HEK293T (cell line): ENCODE measurements around the gene PDCD6IP.

ENCODE experiments used
- CTCF ChIA-PET: fragments of 350-600 bp; formaldehyde crosslinking; extraction: SDS; loops from one replicate; lab custom pipeline; 2021; ENCODE audit warnings: antibody characterized with exemption, inconsistent platforms; lab: Yijun Ruan, JAX
- POLR2A ChIA-PET: fragments of 350-600 bp; formaldehyde crosslinking; extraction: SDS; loops from one replicate; lab custom pipeline; 2020; ENCODE audit warnings: antibody characterized with exemption, inconsistent platforms; lab: Yijun Ruan, JAX
- DNase-seq: peaks from one replicate; pipeline ENCODE4 v3.0.0; 2012; ENCODE audit warnings: mixed read lengths; ENCODE audit errors: extremely low spot score
- ARNT ChIP-seq: fragments of 450-650 bp; IDR thresholded peaks from 2 replicates; pipeline ENCODE4 v1.6.1; 2017; ENCODE audit warnings: mild to moderate bottlenecking
- BHLHE40 ChIP-seq: fragments of 450-650 bp; IDR thresholded peaks from 2 replicates; pipeline ENCODE4 v1.6.1; 2016; ENCODE audit warnings: mild to moderate bottlenecking, moderate library complexity, borderline replicate concordance
- CTBP1 ChIP-seq: fragments of 450-650 bp; IDR thresholded peaks from 2 replicates; pipeline ENCODE4 v1.6.1; 2016; ENCODE audit warnings: borderline replicate concordance
- ELF4 ChIP-seq: fragments of 450-650 bp; IDR thresholded peaks from 2 replicates; pipeline ENCODE4 v1.6.1; 2017; ENCODE audit warnings: antibody characterized with exemption
- FOXA1 ChIP-seq: fragments of 450-650 bp; IDR thresholded peaks from 2 replicates; pipeline ENCODE4 v1.6.1; 2016; ENCODE audit warnings: mild to moderate bottlenecking
- FOXK2 ChIP-seq: fragments of 450-650 bp; IDR thresholded peaks from 2 replicates; pipeline ENCODE4 v1.6.1; 2016; ENCODE audit warnings: mild to moderate bottlenecking
- FOXM1 ChIP-seq: fragments of 450-650 bp; IDR thresholded peaks from 2 replicates; pipeline ENCODE4 v1.6.1; 2017; ENCODE audit warnings: mild to moderate bottlenecking, borderline replicate concordance
- HDGF ChIP-seq: fragments of 450-650 bp; IDR thresholded peaks from 2 replicates; pipeline ENCODE4 v1.6.1; 2017; ENCODE audit warnings: antibody characterized with exemption, borderline replicate concordance
- L3MBTL2 ChIP-seq: fragments of 450-650 bp; conservative IDR thresholded peaks from 2 replicates; pipeline ENCODE4 v1.6.1; 2016; ENCODE audit warnings: mild to moderate bottlenecking
- LEF1 ChIP-seq: fragments of 450-650 bp; IDR thresholded peaks from 2 replicates; pipeline ENCODE4 v1.6.1; 2017; ENCODE audit warnings: mild to moderate bottlenecking, borderline replicate concordance
- NFRKB ChIP-seq: fragments of 450-650 bp; IDR thresholded peaks from 2 replicates; pipeline ENCODE4 v1.6.1; 2016; ENCODE audit warnings: mild to moderate bottlenecking, moderate library complexity
- SP1 ChIP-seq: fragments of 450-650 bp; IDR thresholded peaks from 2 replicates; pipeline ENCODE4 v1.6.1; 2017
- SUZ12 ChIP-seq: fragments of 450-650 bp; IDR thresholded peaks from 2 replicates; pipeline ENCODE4 v1.6.1; 2016; ENCODE audit warnings: mild to moderate bottlenecking
- TARDBP ChIP-seq: fragments of 450-650 bp; IDR thresholded peaks from 2 replicates; pipeline ENCODE4 v1.6.1; 2016
- ZNF384 ChIP-seq: fragments of 450-650 bp; IDR thresholded peaks from 2 replicates; pipeline ENCODE4 v1.6.1; 2016
- TF ChIP-seq, protein P1 (sequence below): fragments of 450-650 bp; IDR thresholded peaks from 2 replicates; pipeline ENCODE4 v1.6.1; 2016

PDCD6IP gene

DNA sequence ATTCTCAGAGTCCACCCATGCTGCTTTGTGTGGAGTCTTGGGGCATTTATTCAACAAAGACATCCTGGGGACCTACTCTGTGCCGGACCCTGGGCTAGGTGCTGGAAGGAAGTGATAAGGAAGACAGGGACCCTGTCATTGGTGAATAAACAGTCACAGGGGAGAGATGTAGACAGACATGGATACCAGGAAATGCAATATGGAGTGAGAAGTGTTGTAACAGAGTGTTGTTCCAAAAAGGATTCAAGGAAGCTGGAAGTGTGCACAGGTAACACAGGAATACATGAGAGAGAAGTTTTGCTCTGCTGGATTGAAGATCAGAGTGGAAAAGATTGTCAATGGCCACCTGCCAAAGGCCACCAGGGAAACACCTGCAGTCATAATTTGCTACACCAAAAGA is 89.0 kb downstream of the PDCD6IP start:
- no peak for DNase-seq
- POLR2A ChIA-PET, result no interaction called here
- no peak for TF ChIP-seq CTBP1
- TF ChIP-seq TARDBP, result no peak
- no peak for TF ChIP-seq L3MBTL2
- TF ChIP-seq FOXA1, result no peak
- TF ChIP-seq, protein P1, sequence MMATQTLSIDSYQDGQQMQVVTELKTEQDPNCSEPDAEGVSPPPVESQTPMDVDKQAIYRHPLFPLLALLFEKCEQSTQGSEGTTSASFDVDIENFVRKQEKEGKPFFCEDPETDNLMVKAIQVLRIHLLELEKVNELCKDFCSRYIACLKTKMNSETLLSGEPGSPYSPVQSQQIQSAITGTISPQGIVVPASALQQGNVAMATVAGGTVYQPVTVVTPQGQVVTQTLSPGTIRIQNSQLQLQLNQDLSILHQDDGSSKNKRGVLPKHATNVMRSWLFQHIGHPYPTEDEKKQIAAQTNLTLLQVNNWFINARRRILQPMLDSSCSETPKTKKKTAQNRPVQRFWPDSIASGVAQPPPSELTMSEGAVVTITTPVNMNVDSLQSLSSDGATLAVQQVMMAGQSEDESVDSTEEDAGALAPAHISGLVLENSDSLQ, result no peak
- no peak for TF ChIP-seq FOXM1
- no peak for TF ChIP-seq ARNT
- no peak for TF ChIP-seq NFRKB
- no peak for TF ChIP-seq HDGF
- no peak for TF ChIP-seq ELF4
- TF ChIP-seq BHLHE40, result no peak
- no peak for TF ChIP-seq SUZ12
- no peak for TF ChIP-seq SP1
- TF ChIP-seq FOXK2, result no peak
- no peak for TF ChIP-seq LEF1
- TF ChIP-seq ZNF384, result no peak
- CTCF ChIA-PET, result interaction anchor here (0.7 to 1.1 kb wide), 2 partner anchors 128 to 797 kb away, joined by 3 to 4 read pairs; no protein-coding TSS in a partner anchor

DNA sequence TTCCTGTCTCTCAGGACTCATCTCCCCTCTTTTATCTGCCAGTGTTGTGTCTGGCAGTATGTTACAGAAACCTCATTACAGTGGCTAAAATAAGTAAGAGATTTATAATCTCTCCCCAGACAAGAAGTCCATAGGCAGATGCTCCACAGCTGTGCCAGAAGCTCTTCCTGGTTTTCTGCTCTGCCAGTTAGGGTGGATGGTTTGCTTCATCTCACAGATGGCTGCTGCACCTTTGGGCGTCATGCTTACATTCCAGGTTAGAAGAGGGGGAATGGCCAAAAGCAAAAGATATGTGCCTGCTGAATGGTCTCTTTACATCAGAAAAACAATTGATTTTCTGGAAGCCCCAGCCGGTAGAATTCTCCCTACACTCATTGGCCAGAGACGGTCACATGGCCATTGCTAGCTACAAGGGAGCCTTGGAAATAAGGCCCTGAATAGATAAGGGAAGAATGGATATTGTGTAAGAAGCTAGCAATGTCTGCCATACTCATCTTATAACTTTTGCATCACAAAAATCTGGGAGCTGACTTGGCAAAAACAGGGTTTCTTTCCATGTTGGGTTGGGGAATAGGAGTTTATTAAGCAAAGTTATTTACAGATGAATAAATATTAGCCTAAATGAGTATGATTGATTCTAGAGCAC is 91.1 kb downstream of the PDCD6IP start:
- CTCF ChIA-PET, result no interaction called here
- POLR2A ChIA-PET, result no interaction called here
- no peak for DNase-seq
- TF ChIP-seq LEF1 (no peak), ELF4 (no peak), ZNF384 (no peak), HDGF (no peak), ARNT (no peak), FOXA1 (no peak), FOXK2 (no peak), CTBP1 (no peak), BHLHE40 (no peak), SUZ12 (no peak), FOXM1 (no peak), TARDBP (no peak), SP1 (no peak), L3MBTL2 (no peak), NFRKB (no peak)
- TF ChIP-seq, protein P1, result no peak

DNA sequence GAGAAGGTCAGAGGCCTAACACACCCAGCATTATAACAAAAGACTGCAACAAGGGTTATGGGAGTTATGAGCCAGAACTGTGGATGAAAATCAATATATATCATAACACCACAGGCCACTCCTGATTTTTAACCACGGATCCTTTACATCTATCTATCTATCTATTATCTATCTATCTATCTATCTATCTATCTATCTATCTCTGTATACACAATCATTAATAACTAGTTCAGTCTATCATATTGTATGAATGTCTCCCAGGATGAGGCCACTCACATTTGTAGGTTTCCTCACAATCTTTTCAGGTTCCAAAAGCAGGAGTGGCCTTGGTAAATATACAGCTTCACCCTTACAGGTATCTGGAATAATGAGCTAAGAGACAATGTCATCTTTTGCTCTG is 94.2 kb downstream of the PDCD6IP start:
- POLR2A ChIA-PET, result no interaction called here
- TF ChIP-seq HDGF (no peak), SP1 (no peak), FOXM1 (no peak), FOXK2 (no peak), FOXA1 (no peak), TARDBP (no peak), BHLHE40 (no peak), SUZ12 (no peak), LEF1 (no peak), NFRKB (no peak), CTBP1 (no peak), ZNF384 (no peak), L3MBTL2 (no peak)
- TF ChIP-seq, protein P1, result no peak
- CTCF ChIA-PET, result no interaction called here

DNA sequence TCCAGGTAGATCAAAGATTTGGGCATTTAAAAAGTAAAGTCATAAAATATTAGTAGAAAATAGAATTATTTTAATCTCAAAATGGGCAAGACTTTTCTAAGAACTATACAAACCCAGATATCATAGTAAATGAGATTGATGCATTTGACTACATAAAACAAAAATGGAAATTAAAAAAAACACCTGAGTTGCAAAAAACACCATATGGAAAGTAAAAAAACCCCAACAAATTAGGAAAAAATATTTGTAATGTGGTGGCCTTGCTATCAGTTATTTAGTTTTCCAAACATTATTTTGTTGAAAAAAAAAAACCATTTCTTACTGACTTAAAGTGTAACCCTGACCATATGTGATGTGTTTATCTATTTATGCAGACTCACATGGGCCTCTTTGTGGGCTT is 97.2 kb downstream of the PDCD6IP start:
- CTCF ChIA-PET, result no interaction called here
- TF ChIP-seq ELF4 (no peak), SUZ12 (no peak), LEF1 (no peak), NFRKB (no peak), FOXA1 (no peak), SP1 (no peak), FOXK2 (no peak), ARNT (no peak), ZNF384 (no peak), HDGF (no peak), TARDBP (no peak), L3MBTL2 (no peak), FOXM1 (no peak), CTBP1 (no peak), BHLHE40 (no peak)
- TF ChIP-seq, protein P1, result no peak
- POLR2A ChIA-PET, result no interaction called here
- DNase-seq, result no peak

More for the DNA sequence above, 94.2 kb downstream of the PDCD6IP start:
- DNase-seq, result no peak

DNA sequence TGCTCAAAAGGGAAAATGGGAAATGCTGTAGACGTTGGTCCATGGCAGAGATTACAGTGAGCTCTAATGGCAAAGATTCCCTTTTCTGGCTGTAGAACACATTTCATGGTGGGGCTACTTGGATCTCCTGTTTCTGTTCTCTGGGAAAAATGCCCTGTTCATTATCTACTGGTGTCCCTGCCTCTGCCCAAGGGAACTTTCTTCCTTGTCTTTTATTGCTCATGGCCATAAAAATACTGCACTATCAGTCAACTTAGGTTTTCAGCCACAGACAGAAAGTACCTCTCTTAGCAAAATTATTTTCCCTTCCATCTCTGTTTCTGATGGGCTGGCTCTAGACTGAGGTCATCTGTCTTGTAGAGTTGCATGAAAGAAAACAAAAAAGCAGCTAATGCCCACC is 98.9 kb downstream of the PDCD6IP start:
- ChIA-PET POLR2A (no interaction called here), CTCF (interaction anchor here (1.6 kb wide), 1 partner anchor 14 kb away, joined by 4 read pairs; no protein-coding TSS in a partner anchor)
- TF ChIP-seq FOXM1, result no peak
- TF ChIP-seq ELF4, result no peak
- TF ChIP-seq, protein P1, result no peak
- no peak for TF ChIP-seq HDGF
- no peak for TF ChIP-seq SP1
- no peak for DNase-seq
